WTC11 (cell line): ENCODE results near the gene RAB3IP.

ENCODE experiments used
- ATF1 ChIP-seq: sonication (generic); formaldehyde crosslinking; IDR thresholded peaks from 2 replicates; pipeline ENCODE4 v1.8.1; 2023; ENCODE audit warnings: mild to moderate bottlenecking, moderate library complexity, missing genetic modification reagents
- CBFB ChIP-seq: sonication (generic); formaldehyde crosslinking; IDR thresholded peaks from 2 replicates; pipeline ENCODE4 v1.8.1; 2022; ENCODE audit warnings: mild to moderate bottlenecking, low read depth, missing genetic modification reagents
- CTCF ChIP-seq: fragments of 200-600 bp; IDR thresholded peaks from 2 replicates; pipeline ENCODE4 v1.8.0; 2022; ENCODE audit warnings: antibody characterized with exemption
- E2F5 ChIP-seq: sonication (generic); formaldehyde crosslinking; IDR thresholded peaks from 2 replicates; pipeline ENCODE4 v1.8.1; 2022; ENCODE audit warnings: mild to moderate bottlenecking, moderate library complexity, missing genetic modification reagents
- JAZF1 ChIP-seq: fragments of 250-450 bp; sonication (Bioruptor Pico); IDR thresholded peaks from 2 replicates; pipeline ENCODE4 v1.9.0; 2021; ENCODE audit warnings: moderate library complexity, mild to moderate bottlenecking, inconsistent platforms
- NR3C1 ChIP-seq: sonication (generic); formaldehyde crosslinking; conservative IDR thresholded peaks from 2 replicates; pipeline ENCODE4 v1.8.1; 2023; ENCODE audit warnings: low read depth, mild to moderate bottlenecking, missing genetic modification reagents
- PRDM15 ChIP-seq: sonication (generic); formaldehyde crosslinking; IDR thresholded peaks from 2 replicates; pipeline ENCODE4 v1.8.0; 2022; ENCODE audit warnings: missing genetic modification reagents
- PRRX2 ChIP-seq: fragments of 250-450 bp; sonication (Bioruptor Pico); IDR thresholded peaks from 2 replicates; pipeline ENCODE4 v1.8.0; 2021; ENCODE audit warnings: mild to moderate bottlenecking
- TEAD4 ChIP-seq: sonication (generic); formaldehyde crosslinking; IDR thresholded peaks from 2 replicates; pipeline ENCODE4 v1.8.0; 2022; ENCODE audit warnings: mild to moderate bottlenecking, missing genetic modification reagents
- ZNF423 ChIP-seq: fragments of 250-450 bp; sonication (Bioruptor Pico); IDR thresholded peaks from 2 replicates; pipeline ENCODE4 v2.1.2; 2022; ENCODE audit warnings: mild to moderate bottlenecking, moderate library complexity

- TF ChIP-seq CTCF (no peak), PRRX2 (CRISPR knock-in tag) (no peak), TEAD4 (CRISPR knock-in tag) (no peak), ATF1 (CRISPR knock-in tag) (no peak), E2F5 (CRISPR knock-in tag) (no peak), NR3C1 (CRISPR knock-in tag) (no peak), JAZF1 (CRISPR knock-in tag) (no peak), CBFB (CRISPR knock-in tag) (no peak), PRDM15 (CRISPR knock-in tag) (no peak), ZNF423 (CRISPR knock-in tag) (no peak)
Observed at GRCh38 chr12:69868695-69869094, 130.0 kb downstream of the RAB3IP start.
